OCI-LY7 (cell line): ENCODE measurements around the gene ADCY5. TPM values are rescaled to one million over a fixed set of nuclear protein-coding genes. Genes with fewer than 3 reads are reported as not detected.

Experiments
- BruUV-seq: library from RNA; stranded (reverse); fragments of 400-500 nt; replicated peaks from 2 replicates; lab custom pipeline; 2021; lab: Mats Ljungman, UMichigan
- CTCF ChIA-PET: fragments of 300-600 bp; sonication (Branson Sonifier 250); formaldehyde crosslinking; loops from one replicate; lab custom pipeline; 2022; ENCODE audit warnings: antibody characterized with exemption; ENCODE audit not compliant: unreplicated experiment; lab: Charles Lee
- POLR2A ChIA-PET: fragments of 300-600 bp; sonication (Branson Sonifier 250); formaldehyde crosslinking; loops from one replicate; lab custom pipeline; 2022; ENCODE audit warnings: antibody characterized with exemption; lab: Charles Lee
- DNase-seq: peaks from one replicate; pipeline ENCODE4 v3.0.0-alpha.2; 2015; ENCODE audit warnings: low spot score
- H2AFZ ChIP-seq: fragments of 200-600 bp; sonication (generic), shearing (Covaris generic); 2 replicates; pipeline ENCODE4 v1.6.1; 2014; ENCODE audit warnings: mild to moderate bottlenecking, antibody characterized with exemption, low read length, moderate library complexity
- H3K27ac ChIP-seq: fragments of 200-600 bp; sonication (generic); 2 replicates; pipeline ENCODE4 v1.5.1; 2014; ENCODE audit warnings: mixed run types, low read depth, mild to moderate bottlenecking, moderate library complexity, low read length, inconsistent platforms; ENCODE audit not compliant: poor library complexity, severe bottlenecking
- H3K36me3 ChIP-seq: fragments of 200-600 bp; sonication (generic); 2 replicates; pipeline ENCODE4 v1.6.1; 2014; ENCODE audit warnings: mild to moderate bottlenecking, antibody characterized with exemption, low read length, moderate library complexity, mixed read lengths; ENCODE audit not compliant: insufficient read depth
- H3K4me1 ChIP-seq: fragments of 200-600 bp; sonication (generic); 2 replicates; pipeline ENCODE4 v1.5.1; 2014; ENCODE audit warnings: mild to moderate bottlenecking, low read length; ENCODE audit not compliant: insufficient read depth, poor library complexity, severe bottlenecking
- H3K4me2 ChIP-seq: fragments of 200-600 bp; sonication (generic); 2 replicates; pipeline ENCODE4 v1.6.1; 2014; ENCODE audit warnings: mild to moderate bottlenecking, low read length
- H3K4me3 ChIP-seq: fragments of 200-600 bp; sonication (generic); 2 replicates; pipeline ENCODE4 v1.5.1; 2014; ENCODE audit warnings: mild to moderate bottlenecking, low read depth, low read length; ENCODE audit not compliant: poor library complexity, severe bottlenecking
- H3K79me2 ChIP-seq: fragments of 200-600 bp; sonication (generic); 2 replicates; pipeline ENCODE4 v1.6.1; 2016; ENCODE audit warnings: low read depth, mild to moderate bottlenecking, low read length, moderate library complexity, mixed read lengths; ENCODE audit not compliant: insufficient read depth
- H3K9me2 ChIP-seq: fragments of 200-600 bp; sonication (generic); 2 replicates; pipeline ENCODE4 v1.6.1; 2016; ENCODE audit warnings: mild to moderate bottlenecking, low read length, mixed read lengths; ENCODE audit not compliant: insufficient read depth
- H3K9me3 ChIP-seq: fragments of 200-600 bp; sonication (generic); 2 replicates; pipeline ENCODE4 v1.6.1; 2014; ENCODE audit warnings: mild to moderate bottlenecking, mixed run types, low read length, mixed read lengths
- H4K20me1 ChIP-seq: fragments of 200-600 bp; sonication (generic); 2 replicates; pipeline ENCODE4 v1.6.1; 2014; ENCODE audit warnings: mild to moderate bottlenecking, antibody characterized with exemption, low read length, moderate library complexity, mixed read lengths; ENCODE audit not compliant: insufficient read depth
- CTCF ChIP-seq: fragments of 200-600 bp; sonication (generic); conservative IDR thresholded peaks from 2 replicates; pipeline ENCODE4 v1.5.1; 2014; ENCODE audit warnings: mild to moderate bottlenecking, antibody characterized with exemption, low read length, moderate library complexity, mixed read lengths
- EZH2phosphoT487 ChIP-seq: fragments of 200-600 bp; sonication (generic); IDR thresholded peaks from 2 replicates; pipeline ENCODE4 v1.6.1; 2018; ENCODE audit warnings: low read depth, borderline replicate concordance, mild to moderate bottlenecking, mixed run types, antibody characterized with exemption, low read length, moderate library complexity, mixed read lengths
- intact Hi-C: fragments of 100-400 bp; cut with micrococcal nuclease; formaldehyde crosslinking; loops from one replicate; pipeline ENCODE4 v1.10.0; 2022; ENCODE audit not compliant: unreplicated experiment
- total RNA-seq, 2 experiments: library from RNA; depleted of rRNA in 1 of 2; stranded (reverse); fragments of >200 nt in 1 of 2; shearing (Covaris generic) in 1 of 2; gene quantifications; 2 replicates each; pipeline ENCODE4 v1.2.3, GENCODE V29; 2014 to 2022

The ADCY5 gene
- total RNA-seq, 2 experiments from 2014 or later: 0.03 to 0.63 TPM

GRCh38 chr3:123442125-123442524, 6.8 kb downstream of the ADCY5 start:
- Histone ChIP-seq H4K20me1 (no peaks in the 10 kb centered on the region), H3K36me3 (no peaks in the 10 kb centered on the region), H3K9me3 (no peaks in the 10 kb centered on the region), H3K79me2 (no peaks in the 10 kb centered on the region), H3K4me2 (no peak overlapping the region), H2AFZ (no peak overlapping the region), H3K9me2 (no peaks in the 10 kb centered on the region), H3K4me1 (no peaks in the 10 kb centered on the region), H3K27ac (no peak overlapping the region), H3K4me3 (no peak overlapping the region)
- intact Hi-C loops: no loop called here
- TF ChIP-seq EZH2phosphoT487 (no peak), CTCF (no peak)
- POLR2A ChIA-PET: no interaction called here
- DNase-seq: no peak
- no TSS peak for BruUV-seq
- CTCF ChIA-PET: no interaction called here

- Histone ChIP-seq H4K20me1 (no peaks in the 10 kb centered on the region), H3K4me3 (no peak overlapping the region), H2AFZ (no peak overlapping the region), H3K9me2 (no peaks in the 10 kb centered on the region), H3K9me3 (no peaks in the 10 kb centered on the region), H3K4me2 (no peak overlapping the region), H3K4me1 (no peaks in the 10 kb centered on the region), H3K27ac (no peak overlapping the region), H3K36me3 (no peaks in the 10 kb centered on the region), H3K79me2 (no peaks in the 10 kb centered on the region)
- no peak for DNase-seq
- intact Hi-C loops: no loop called here
- TF ChIP-seq CTCF (no peak), EZH2phosphoT487 (no peak)
- ChIA-PET CTCF (no interaction called here), POLR2A (interaction anchor here (0.6 kb wide), 1 partner anchor 95 kb away, joined by 3 read pairs; no protein-coding TSS in a partner anchor)
- no TSS peak for BruUV-seq
Measured at GRCh38 chr3:123439806-123440580, 8.9 kb downstream of the ADCY5 start.

- no peaks in the 10 kb centered on the region for H3K79me2 ChIP-seq
- H3K4me1 ChIP-seq: no peaks in the 10 kb centered on the region
- intact Hi-C loops: no loop called here
- TF ChIP-seq CTCF: no peak
- no peak for TF ChIP-seq EZH2phosphoT487
- BruUV-seq: no TSS peak
- H3K9me2 ChIP-seq: no peaks in the 10 kb centered on the region
- no peak overlapping the region for H3K27ac ChIP-seq
- DNase-seq: no peak
- no peak overlapping the region for H3K4me2 ChIP-seq
- CTCF ChIA-PET: no interaction called here
- no peaks in the 10 kb centered on the region for H3K36me3 ChIP-seq
- no peaks in the 10 kb centered on the region for H4K20me1 ChIP-seq
- POLR2A ChIA-PET: no interaction called here
- H2AFZ ChIP-seq: no peak overlapping the region
- no peaks in the 10 kb centered on the region for H3K9me3 ChIP-seq
- no peak overlapping the region for H3K4me3 ChIP-seq
Measured at GRCh38 chr3:123432832-123433523, 15.9 kb downstream of the ADCY5 start.
